WTC11 (cell line): ENCODE results near the gene PEX26. TPM values are rescaled to one million over a fixed set of nuclear protein-coding genes. Genes with fewer than 3 reads are reported as not detected.

Experiments used
- ATAC-seq: fragments of 200-7000 bp; cut with Tn5 transposase; 2 replicates; pipeline ENCODE4 v1.10.0; 2021; ENCODE audit warnings: mild to moderate bottlenecking, moderate library complexity
- CTCF ChIA-PET: fragments of 300-600 bp; sonication (Branson Sonifier 250); formaldehyde crosslinking; loops from one replicate; lab custom pipeline; 2021; ENCODE audit warnings: antibody characterized with exemption; lab: Charles Lee
- POLR2A ChIA-PET: fragments of 350-600 bp; sonication (Branson Sonifier 250); formaldehyde crosslinking; loops from one replicate; lab custom pipeline; 2021; ENCODE audit warnings: antibody characterized with exemption; lab: Charles Lee
- DNase-seq: peaks from one replicate; pipeline ENCODE4 v3.0.0; 2021; ENCODE audit warnings: low spot score
- H3K27ac Mint-ChIP-seq: 2 replicates; pipeline ENCODE4 v1.8.0; 2021; ENCODE audit warnings: mixed read lengths
- H3K27me3 Mint-ChIP-seq: 2 replicates; pipeline ENCODE4 v1.8.0; 2021; ENCODE audit warnings: low read depth, mild to moderate bottlenecking, moderate library complexity, mixed read lengths
- H3K36me3 Mint-ChIP-seq: 2 replicates; pipeline ENCODE4 v1.8.0; 2021; ENCODE audit warnings: mixed read lengths
- H3K4me1 Mint-ChIP-seq: 2 replicates; pipeline ENCODE4 v1.8.0; 2022; ENCODE audit warnings: mixed read lengths
- H3K4me3 Mint-ChIP-seq: 2 replicates; pipeline ENCODE4 v1.8.0; 2021; ENCODE audit warnings: mild to moderate bottlenecking, moderate library complexity, mixed read lengths
- H3K9me3 Mint-ChIP-seq: 2 replicates; pipeline ENCODE4 v1.8.0; 2021; ENCODE audit warnings: mixed read lengths
- ARID4B ChIP-seq: sonication (generic); formaldehyde crosslinking; IDR thresholded peaks from 2 replicates; pipeline ENCODE4 v1.8.0; 2023; ENCODE audit warnings: missing genetic modification reagents, mild to moderate bottlenecking, borderline replicate concordance
- FOXP1 ChIP-seq: sonication (generic); formaldehyde crosslinking; IDR thresholded peaks from 2 replicates; pipeline ENCODE4 v1.8.0; 2022; ENCODE audit warnings: missing genetic modification reagents, mild to moderate bottlenecking, moderate library complexity, borderline replicate concordance
- MYBL2 ChIP-seq: sonication (generic); formaldehyde crosslinking; IDR thresholded peaks from 2 replicates; pipeline ENCODE4 v1.8.1; 2023; ENCODE audit warnings: mild to moderate bottlenecking, moderate library complexity, missing genetic modification reagents
- NFATC4 ChIP-seq: fragments of 250-450 bp; sonication (Bioruptor Pico); IDR thresholded peaks from 2 replicates; pipeline ENCODE4 v1.9.0; 2021; ENCODE audit warnings: mild to moderate bottlenecking
- NFYB ChIP-seq: sonication (generic); formaldehyde crosslinking; conservative IDR thresholded peaks from 2 replicates; pipeline ENCODE4 v1.8.0; 2022; ENCODE audit warnings: low read depth, missing genetic modification reagents
- RELA ChIP-seq: sonication (generic); formaldehyde crosslinking; IDR thresholded peaks from 2 replicates; pipeline ENCODE4 v1.8.1; 2022; ENCODE audit warnings: missing genetic modification reagents, mild to moderate bottlenecking, borderline replicate concordance
- RORB ChIP-seq: fragments of 250-450 bp; sonication (Bioruptor Pico); IDR thresholded peaks from 2 replicates; pipeline ENCODE4 v1.9.0; 2021; ENCODE audit warnings: mild to moderate bottlenecking
- SMAD4 ChIP-seq: sonication (generic); formaldehyde crosslinking; IDR thresholded peaks from 2 replicates; pipeline ENCODE4 v1.8.0; 2022; ENCODE audit warnings: mild to moderate bottlenecking, missing genetic modification reagents
- TCF7 ChIP-seq: sonication (generic); formaldehyde crosslinking; IDR thresholded peaks from 2 replicates; pipeline ENCODE4 v1.8.0; 2022; ENCODE audit warnings: mild to moderate bottlenecking, low read depth, missing genetic modification reagents, moderate library complexity
- TEAD1 ChIP-seq: sonication (generic); formaldehyde crosslinking; IDR thresholded peaks from 2 replicates; pipeline ENCODE4 v1.8.0; 2022; ENCODE audit warnings: mild to moderate bottlenecking, missing genetic modification reagents
- TEAD4 ChIP-seq: sonication (generic); formaldehyde crosslinking; IDR thresholded peaks from 2 replicates; pipeline ENCODE4 v1.8.0; 2022; ENCODE audit warnings: mild to moderate bottlenecking, missing genetic modification reagents
- USF1 ChIP-seq: sonication (generic); formaldehyde crosslinking; IDR thresholded peaks from 2 replicates; pipeline ENCODE4 v1.8.0; 2022; ENCODE audit warnings: mild to moderate bottlenecking, missing genetic modification reagents
- ZNF219 ChIP-seq: sonication (generic); formaldehyde crosslinking; IDR thresholded peaks from 2 replicates; pipeline ENCODE4 v1.8.0; 2023; ENCODE audit warnings: missing genetic modification reagents, mild to moderate bottlenecking, borderline replicate concordance
- ZNF232 ChIP-seq: sonication (generic); formaldehyde crosslinking; IDR thresholded peaks from 2 replicates; pipeline ENCODE4 v1.8.0; 2022; ENCODE audit warnings: mild to moderate bottlenecking, missing genetic modification reagents
- ZNF263 ChIP-seq: sonication (generic); formaldehyde crosslinking; IDR thresholded peaks from 2 replicates; pipeline ENCODE4 v1.8.1; 2022; ENCODE audit warnings: low read depth, mild to moderate bottlenecking, moderate library complexity, missing genetic modification reagents
- ZNF396 ChIP-seq: fragments of 250-450 bp; sonication (Bioruptor Pico); IDR thresholded peaks from 2 replicates; pipeline ENCODE4 v1.8.0; 2021; ENCODE audit warnings: mild to moderate bottlenecking, moderate library complexity, borderline replicate concordance
- ZNF416 ChIP-seq: fragments of 250-450 bp; sonication (Bioruptor Pico); IDR thresholded peaks from 2 replicates; pipeline ENCODE4 v1.9.0; 2021; ENCODE audit warnings: mild to moderate bottlenecking, inconsistent platforms
- ZNF423 ChIP-seq: fragments of 250-450 bp; sonication (Bioruptor Pico); IDR thresholded peaks from 2 replicates; pipeline ENCODE4 v2.1.2; 2022; ENCODE audit warnings: mild to moderate bottlenecking, moderate library complexity
- total RNA-seq: library from RNA; stranded (reverse); gene quantifications from 3 replicates; pipeline ENCODE4 v1.2.3, GENCODE V29; 2021
- TF ChIP-seq, protein P1 (sequence below): sonication (generic); formaldehyde crosslinking; IDR thresholded peaks from 2 replicates; pipeline ENCODE4 v1.8.1; 2022; ENCODE audit warnings: mild to moderate bottlenecking, missing genetic modification reagents, moderate library complexity, borderline replicate concordance
- TF ChIP-seq, protein P2 (sequence below): fragments of 200-600 bp; IDR thresholded peaks from 2 replicates; pipeline ENCODE4 v1.8.0; 2022; ENCODE audit warnings: antibody characterized with exemption
- TF ChIP-seq, protein P3 (sequence below): sonication (generic); formaldehyde crosslinking; conservative IDR thresholded peaks from 2 replicates; pipeline ENCODE4 v1.8.1; 2023; ENCODE audit warnings: mild to moderate bottlenecking, low read depth, missing genetic modification reagents, moderate library complexity
- TF ChIP-seq, protein P4 (sequence below): sonication (generic); formaldehyde crosslinking; IDR thresholded peaks from 2 replicates; pipeline ENCODE4 v1.8.1; 2023; ENCODE audit warnings: mild to moderate bottlenecking, missing genetic modification reagents, moderate library complexity

PEX26 gene
- total RNA-seq, 1 experiment from 2014 or later = 52.3 TPM

DNA sequence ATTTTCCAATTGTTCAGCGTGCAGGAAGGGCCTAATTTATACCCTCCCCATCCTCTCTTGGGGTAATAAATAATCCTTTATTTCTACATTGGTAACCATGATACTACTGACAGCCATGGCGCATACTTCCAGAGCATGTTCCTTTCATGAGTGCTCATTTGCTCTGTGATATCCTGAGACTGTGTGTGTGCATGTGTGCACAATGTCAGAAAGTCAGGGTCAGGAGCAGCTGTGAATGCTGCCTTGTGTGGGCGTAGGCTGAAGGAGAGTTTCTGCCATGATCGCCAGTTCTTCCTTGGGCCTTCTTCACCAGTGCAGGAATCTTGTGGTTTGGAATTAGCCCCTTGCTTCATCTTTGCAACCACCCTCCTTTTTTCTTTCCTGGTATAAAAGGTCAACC is 43.1 kb downstream of the PEX26 start:
- ChIA-PET CTCF (no interaction called here), POLR2A (no interaction called here)
- Mint-ChIP-seq H3K4me1 (no peaks in the 10 kb centered on the region), H3K27me3 (no peaks in the 10 kb centered on the region), H3K9me3 (peaks cover 5% of the 10 kb centered on the region; the same call in 1 of the 2 replicates), H3K4me3 (no peak overlapping the region), H3K27ac (no peak overlapping the region), H3K36me3 (no peaks in the 10 kb centered on the region)
- no peak for TF ChIP-seq ZNF416 (CRISPR knock-in tag)
- TF ChIP-seq RORB = no peak
- TF ChIP-seq ZNF263 = no peak
- TF ChIP-seq SMAD4 = no peak
- TF ChIP-seq, protein P1, sequence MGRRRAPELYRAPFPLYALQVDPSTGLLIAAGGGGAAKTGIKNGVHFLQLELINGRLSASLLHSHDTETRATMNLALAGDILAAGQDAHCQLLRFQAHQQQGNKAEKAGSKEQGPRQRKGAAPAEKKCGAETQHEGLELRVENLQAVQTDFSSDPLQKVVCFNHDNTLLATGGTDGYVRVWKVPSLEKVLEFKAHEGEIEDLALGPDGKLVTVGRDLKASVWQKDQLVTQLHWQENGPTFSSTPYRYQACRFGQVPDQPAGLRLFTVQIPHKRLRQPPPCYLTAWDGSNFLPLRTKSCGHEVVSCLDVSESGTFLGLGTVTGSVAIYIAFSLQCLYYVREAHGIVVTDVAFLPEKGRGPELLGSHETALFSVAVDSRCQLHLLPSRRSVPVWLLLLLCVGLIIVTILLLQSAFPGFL (CRISPR knock-in tag) = no peak
- TF ChIP-seq, protein P2, sequence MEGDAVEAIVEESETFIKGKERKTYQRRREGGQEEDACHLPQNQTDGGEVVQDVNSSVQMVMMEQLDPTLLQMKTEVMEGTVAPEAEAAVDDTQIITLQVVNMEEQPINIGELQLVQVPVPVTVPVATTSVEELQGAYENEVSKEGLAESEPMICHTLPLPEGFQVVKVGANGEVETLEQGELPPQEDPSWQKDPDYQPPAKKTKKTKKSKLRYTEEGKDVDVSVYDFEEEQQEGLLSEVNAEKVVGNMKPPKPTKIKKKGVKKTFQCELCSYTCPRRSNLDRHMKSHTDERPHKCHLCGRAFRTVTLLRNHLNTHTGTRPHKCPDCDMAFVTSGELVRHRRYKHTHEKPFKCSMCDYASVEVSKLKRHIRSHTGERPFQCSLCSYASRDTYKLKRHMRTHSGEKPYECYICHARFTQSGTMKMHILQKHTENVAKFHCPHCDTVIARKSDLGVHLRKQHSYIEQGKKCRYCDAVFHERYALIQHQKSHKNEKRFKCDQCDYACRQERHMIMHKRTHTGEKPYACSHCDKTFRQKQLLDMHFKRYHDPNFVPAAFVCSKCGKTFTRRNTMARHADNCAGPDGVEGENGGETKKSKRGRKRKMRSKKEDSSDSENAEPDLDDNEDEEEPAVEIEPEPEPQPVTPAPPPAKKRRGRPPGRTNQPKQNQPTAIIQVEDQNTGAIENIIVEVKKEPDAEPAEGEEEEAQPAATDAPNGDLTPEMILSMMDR = no peak
- TF ChIP-seq, protein P3, sequence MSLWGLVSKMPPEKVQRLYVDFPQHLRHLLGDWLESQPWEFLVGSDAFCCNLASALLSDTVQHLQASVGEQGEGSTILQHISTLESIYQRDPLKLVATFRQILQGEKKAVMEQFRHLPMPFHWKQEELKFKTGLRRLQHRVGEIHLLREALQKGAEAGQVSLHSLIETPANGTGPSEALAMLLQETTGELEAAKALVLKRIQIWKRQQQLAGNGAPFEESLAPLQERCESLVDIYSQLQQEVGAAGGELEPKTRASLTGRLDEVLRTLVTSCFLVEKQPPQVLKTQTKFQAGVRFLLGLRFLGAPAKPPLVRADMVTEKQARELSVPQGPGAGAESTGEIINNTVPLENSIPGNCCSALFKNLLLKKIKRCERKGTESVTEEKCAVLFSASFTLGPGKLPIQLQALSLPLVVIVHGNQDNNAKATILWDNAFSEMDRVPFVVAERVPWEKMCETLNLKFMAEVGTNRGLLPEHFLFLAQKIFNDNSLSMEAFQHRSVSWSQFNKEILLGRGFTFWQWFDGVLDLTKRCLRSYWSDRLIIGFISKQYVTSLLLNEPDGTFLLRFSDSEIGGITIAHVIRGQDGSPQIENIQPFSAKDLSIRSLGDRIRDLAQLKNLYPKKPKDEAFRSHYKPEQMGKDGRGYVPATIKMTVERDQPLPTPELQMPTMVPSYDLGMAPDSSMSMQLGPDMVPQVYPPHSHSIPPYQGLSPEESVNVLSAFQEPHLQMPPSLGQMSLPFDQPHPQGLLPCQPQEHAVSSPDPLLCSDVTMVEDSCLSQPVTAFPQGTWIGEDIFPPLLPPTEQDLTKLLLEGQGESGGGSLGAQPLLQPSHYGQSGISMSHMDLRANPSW (CRISPR knock-in tag) = no peak
- DNase-seq (no peak), ATAC-seq (no peak)

DNA sequence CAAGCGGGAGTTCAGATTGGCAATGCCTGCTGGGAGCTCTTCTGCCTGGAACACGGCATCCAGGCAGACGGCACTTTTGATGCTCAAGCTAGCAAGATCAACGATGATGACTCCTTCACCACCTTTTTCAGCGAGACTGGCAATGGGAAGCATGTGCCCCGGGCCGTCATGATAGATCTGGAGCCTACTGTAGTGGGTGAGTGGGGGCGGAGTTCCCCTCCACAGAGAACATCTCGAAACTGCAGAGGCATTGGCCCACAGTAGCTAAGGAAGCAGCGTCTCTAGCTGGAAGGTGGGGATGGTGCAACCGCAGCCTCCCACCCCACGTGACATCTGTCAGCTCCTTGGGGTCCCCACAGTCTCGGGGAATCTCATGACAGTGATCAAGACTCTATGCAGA is 43.7 kb downstream of the PEX26 start:
- Mint-ChIP-seq H3K27me3 (no peaks in the 10 kb centered on the region), H3K9me3 (peaks cover 5% of the 10 kb centered on the region; the same call in 1 of the 2 replicates), H3K27ac (no peak overlapping the region), H3K36me3 (no peaks in the 10 kb centered on the region), H3K4me1 (no peaks in the 10 kb centered on the region), H3K4me3 (no peak overlapping the region)
- POLR2A ChIA-PET = no interaction called here
- DNase-seq (no peak), ATAC-seq (no peak)
- CTCF ChIA-PET = interaction anchor here (0.6 to 1.1 kb wide), 2 partner anchors 36 to 379 kb away, joined by 4 to 5 read pairs; no protein-coding TSS in a partner anchor
- no peak for TF ChIP-seq TEAD4 (CRISPR knock-in tag)
- no peak for TF ChIP-seq USF1 (CRISPR knock-in tag)
- TF ChIP-seq, protein P4, sequence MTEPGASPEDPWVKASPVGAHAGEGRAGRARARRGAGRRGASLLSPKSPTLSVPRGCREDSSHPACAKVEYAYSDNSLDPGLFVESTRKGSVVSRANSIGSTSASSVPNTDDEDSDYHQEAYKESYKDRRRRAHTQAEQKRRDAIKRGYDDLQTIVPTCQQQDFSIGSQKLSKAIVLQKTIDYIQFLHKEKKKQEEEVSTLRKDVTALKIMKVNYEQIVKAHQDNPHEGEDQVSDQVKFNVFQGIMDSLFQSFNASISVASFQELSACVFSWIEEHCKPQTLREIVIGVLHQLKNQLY (CRISPR knock-in tag) = no peak
- no peak for TF ChIP-seq FOXP1
- no peak for TF ChIP-seq TEAD1 (CRISPR knock-in tag)
- TF ChIP-seq ZNF396 (CRISPR knock-in tag) = no peak
- no peak for TF ChIP-seq TCF7 (CRISPR knock-in tag)
- no peak for TF ChIP-seq NFATC4 (CRISPR knock-in tag)
- no peak for TF ChIP-seq ZNF263
- no peak for TF ChIP-seq RELA (CRISPR knock-in tag)
- TF ChIP-seq NFYB = no peak
- no peak for TF ChIP-seq ARID4B (CRISPR knock-in tag)
- no peak for TF ChIP-seq ZNF423 (CRISPR knock-in tag)
- TF ChIP-seq, protein P2 = no peak
- TF ChIP-seq ZNF232 (CRISPR knock-in tag) = no peak
- no peak for TF ChIP-seq MYBL2 (CRISPR knock-in tag)
- no peak for TF ChIP-seq ZNF219
